Nucleus accumbens (tissue), 56 donors: ENCODE measurements around the gene ALLC.
A peak's percentile ranks its signal among the peaks of the same experiment; 100 is the strongest.

ENCODE experiments used
- DNase-seq, 56 donors: peaks; one replicate each; lab custom pipeline; 2025; lab: John Stamatoyannopoulos, UW

ALLC gene

GRCh38 chr2:3705782-3706181, 47.8 kb downstream of the ALLC start:
- no peak for DNase-seq

- DNase-seq, result no peak
Measured at GRCh38 chr2:3706892-3707291, 48.9 kb downstream of the ALLC start.

GRCh38 chr2:3708576-3708975, 50.6 kb downstream of the ALLC start:
- peak in 5 of 56 donors; percentile 8 to 31 (median 21) for DNase-seq

- DNase-seq, result no peak
Measured at GRCh38 chr2:3709225-3709624, 51.2 kb downstream of the ALLC start.

DNA sequence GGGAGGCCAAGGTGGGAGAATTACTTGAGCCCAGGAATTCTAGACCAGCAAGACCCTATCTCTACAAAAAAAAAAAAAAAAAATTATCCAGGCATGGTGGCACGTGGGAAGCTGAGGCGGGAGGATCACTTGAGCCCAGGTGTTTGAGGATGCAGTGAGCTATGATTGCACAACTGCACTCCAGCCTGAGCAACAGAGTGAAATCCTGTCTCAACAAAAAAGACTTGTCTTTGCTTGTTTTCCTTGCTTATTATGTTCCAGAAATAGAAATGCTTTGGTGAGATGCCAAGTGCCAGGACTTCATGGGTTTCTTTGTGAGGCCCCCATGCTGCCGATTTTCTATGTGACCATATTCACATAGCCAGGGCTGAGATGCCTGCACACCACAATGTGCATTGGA, 54.4 kb downstream of the ALLC start:
- no peak for DNase-seq

DNA sequence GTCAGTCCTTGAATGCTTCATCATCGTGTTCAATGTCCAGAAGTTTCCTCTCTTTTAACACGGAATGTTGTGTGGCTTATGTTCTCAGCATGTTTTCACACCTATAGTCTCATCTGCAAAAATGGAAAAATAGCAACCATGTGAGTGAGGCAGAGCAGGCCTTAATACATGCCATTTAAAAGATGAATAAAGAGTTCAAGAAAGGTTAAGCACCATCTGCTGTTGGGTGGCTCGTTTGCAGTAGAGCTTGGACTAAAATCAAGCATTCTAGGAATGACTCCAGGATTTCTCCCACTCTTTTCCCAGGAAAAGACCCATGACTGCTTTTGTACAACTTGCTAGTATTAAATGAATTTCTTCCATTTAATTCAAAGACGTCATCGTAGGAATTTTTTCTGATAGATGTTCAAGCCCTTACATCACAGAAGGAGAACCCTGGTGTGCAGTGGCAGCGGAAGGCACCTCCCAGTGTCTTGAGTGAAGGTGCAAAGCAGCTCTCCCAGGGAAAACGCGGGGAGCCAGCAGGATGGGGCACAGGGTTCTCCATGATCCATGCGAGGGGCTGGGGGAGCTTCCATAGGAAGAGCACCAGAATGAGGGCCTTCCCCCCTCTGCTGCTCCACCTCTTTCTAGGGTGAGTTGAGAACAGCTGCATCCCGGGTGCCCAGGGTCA, 55.0 kb downstream of the ALLC start:
- DNase-seq, result no peak

- DNase-seq, result no peak
Measured at GRCh38 chr2:3718679-3719078, 60.7 kb downstream of the ALLC start.

- DNase-seq, result no peak
Measured at GRCh38 chr2:3725002-3725401, 67.0 kb downstream of the ALLC start.

- peak in 2 of 56 donors; percentile 4 to 11 for DNase-seq
Measured at GRCh38 chr2:3725458-3726250, 67.7 kb downstream of the ALLC start.

DNA sequence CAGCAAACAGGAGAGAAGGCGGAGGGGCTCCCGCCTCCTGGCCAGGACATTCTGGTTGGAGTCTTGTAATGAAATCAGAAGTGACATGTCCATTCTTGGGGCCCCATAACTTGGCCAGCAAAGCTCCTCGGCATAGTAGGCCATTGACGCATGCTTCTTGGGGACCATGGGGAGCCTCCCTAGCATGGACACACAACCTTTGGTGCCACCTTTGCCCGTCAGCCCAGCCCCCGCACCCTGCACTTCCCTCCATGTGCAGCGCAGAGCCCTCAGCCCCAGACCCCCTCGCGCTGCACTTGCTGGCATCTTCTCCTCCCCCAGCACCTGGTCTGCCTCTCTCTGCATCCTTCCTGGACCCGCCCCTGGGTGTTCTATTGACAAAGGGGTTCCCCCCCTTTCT, 68.5 kb downstream of the ALLC start:
- DNase-seq, result no peak

GRCh38 chr2:3727397-3728045, 69.5 kb downstream of the ALLC start:
- DNase-seq, result no peak

DNA sequence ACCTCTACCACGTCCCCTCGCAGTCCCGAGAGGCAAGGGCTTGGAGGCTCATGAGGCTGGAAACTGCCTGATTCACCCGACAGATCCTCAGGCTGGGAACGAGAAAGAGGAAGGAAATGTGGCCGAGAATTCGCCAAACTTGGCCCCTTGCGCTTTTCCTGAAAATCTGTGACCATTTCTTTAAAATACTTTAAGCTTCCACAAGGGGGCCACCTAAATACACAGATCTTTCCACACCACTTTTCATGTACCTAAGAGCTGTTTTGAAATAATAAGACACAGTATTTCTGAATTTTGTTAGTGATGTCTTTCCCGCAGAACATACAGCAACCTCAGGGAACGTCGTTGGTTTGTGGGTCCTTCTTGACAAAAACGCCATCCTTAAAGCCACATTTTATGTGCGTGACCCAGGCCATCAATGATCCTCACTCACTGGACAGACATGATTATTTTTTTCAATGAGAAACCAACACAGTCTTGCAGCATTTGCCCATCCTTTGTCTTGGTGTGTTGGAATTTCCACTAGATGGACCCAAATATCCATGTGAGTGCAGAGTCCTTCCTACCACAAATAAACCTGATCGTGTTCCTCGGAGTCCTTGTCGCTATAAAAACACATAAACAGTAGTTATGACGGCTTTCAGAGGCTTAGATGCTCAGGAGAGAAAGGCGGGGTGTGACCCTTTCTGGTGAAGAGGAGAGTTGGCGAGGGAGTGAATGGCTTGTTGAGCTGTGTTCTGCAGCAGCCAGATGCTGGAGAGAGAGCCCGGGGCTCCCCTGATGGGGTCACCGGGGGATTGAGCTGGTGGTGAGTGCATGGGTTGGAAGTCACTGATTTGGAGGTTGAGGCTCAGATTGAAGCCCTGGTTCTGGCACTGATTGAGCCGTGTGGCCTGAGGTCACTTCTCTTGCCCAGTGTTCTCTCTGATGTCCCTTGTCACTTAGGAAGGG, 70.4 kb downstream of the ALLC start:
- no peak for DNase-seq

GRCh38 chr2:3729055-3729448, 71.1 kb downstream of the ALLC start:
- DNase-seq, result no peak

DNA sequence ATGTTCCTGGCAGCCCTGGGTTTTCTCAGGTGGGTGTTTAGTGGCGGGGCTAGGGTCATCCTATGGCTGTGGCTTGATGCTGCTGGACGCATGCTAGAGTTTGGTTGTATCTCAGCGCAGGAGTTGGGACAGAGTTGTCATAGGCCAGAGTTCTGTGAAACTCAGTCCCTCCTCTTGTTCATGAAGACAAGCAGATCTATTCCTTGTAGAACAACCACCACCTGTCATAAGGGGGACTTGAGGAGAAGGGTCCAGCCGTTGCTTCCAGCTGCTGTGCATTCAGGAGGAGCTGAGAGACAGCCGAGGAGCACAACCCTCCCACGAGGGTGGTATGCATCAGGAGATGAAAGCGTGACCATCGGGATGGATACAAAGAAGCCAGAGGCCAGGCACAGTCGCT, 71.8 kb downstream of the ALLC start:
- DNase-seq, result no peak

DNA sequence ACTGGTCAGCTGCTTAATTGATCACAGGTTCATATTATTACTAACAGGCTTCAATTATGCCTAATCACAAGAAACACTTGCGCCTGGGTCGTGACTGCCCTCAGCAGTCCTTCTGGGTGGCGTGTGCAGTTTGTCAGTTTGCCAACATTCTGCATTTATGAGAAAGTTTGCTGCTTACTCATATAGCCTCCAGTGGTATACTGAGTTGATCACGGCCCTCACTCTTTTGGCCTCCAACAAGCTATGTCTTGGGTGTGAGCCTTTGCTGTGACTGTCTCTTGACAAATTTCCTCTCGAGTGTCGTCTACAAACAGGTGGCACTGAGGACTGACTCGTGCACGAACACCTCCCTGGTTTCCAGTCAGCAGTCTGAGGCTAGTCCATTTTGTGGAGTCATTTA, 72.6 kb downstream of the ALLC start:
- DNase-seq, result no peak

DNA sequence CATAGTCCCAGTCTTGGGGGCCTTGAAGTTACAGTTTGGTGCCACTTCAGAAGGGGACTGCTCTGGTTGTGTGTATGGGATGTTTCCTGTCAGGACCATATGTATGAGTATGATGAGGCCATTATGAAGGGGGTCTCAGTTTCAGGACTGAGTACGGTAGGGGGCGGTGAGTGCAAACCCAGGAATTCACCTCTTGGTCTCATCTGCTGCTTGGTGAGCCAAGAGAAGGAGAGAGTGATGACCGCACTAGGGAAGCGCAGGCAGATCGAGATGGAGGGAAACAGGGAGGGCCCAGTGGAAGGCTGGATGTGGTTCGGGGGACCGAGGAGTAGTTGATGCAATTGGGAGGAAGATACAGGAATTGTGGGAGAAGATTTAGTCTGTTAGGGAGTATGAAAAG, 73.8 kb downstream of the ALLC start:
- DNase-seq, result no peak

GRCh38 chr2:3736112-3736511, 78.1 kb downstream of the ALLC start:
- no peak for DNase-seq

GRCh38 chr2:3737128-3737527, 79.1 kb downstream of the ALLC start:
- no peak for DNase-seq

- no peak for DNase-seq
Measured at GRCh38 chr2:3738454-3738853, 80.5 kb downstream of the ALLC start.

DNA sequence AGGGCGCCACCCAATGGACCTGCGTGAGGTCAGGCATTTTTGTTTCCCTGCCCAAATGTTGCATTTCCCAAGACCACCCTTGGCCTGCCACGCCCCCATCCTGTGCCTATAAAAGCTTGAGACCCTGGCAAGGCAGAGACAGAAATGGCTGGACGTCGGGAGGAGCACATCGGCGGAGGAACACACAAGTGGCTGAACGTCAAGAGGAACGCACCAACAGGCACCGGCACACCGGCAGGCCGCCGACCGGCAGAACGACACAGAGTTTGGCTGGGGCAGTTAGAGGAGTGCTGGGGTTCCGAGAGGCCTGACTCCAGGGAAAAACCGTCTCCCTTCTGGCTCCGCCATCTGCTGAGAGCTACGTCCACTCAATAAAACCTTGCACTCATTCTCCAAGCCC, 81.3 kb downstream of the ALLC start:
- no peak for DNase-seq

DNA sequence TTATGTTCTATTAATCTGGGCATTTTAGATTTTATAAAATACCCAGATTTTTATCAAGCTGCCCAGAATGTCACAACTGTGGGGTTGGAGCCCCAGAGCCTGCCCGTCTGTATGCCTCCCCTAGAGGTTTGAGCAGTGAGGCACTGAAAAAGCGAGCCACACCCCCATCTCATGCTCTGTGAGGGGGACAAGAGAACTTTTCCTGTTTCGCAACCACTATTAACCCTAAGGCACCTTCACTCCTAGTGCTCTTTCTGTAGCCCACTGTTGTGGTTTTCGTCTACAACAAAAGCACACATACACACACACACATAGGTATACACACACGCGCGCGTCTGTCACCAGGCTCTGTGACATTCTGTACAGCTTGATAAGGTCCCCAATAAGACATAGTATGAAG, 83.4 kb downstream of the ALLC start:
- DNase-seq, result no peak
